Activated naive CD8-positive, alpha-beta T cell (primary cell): Measurements from ENCODE around the gene CPB1.

Source experiments
- H3K27ac Mint-ChIP-seq: one replicate; pipeline ENCODE4 v1.8.0; 2021; ENCODE audit warnings: mixed read lengths
- H3K27me3 Mint-ChIP-seq: one replicate; pipeline ENCODE4 v1.8.0; 2021; ENCODE audit warnings: mixed read lengths
- H3K36me3 Mint-ChIP-seq: one replicate; pipeline ENCODE4 v1.8.0; 2021; ENCODE audit warnings: mixed read lengths
- H3K4me1 Mint-ChIP-seq: one replicate; pipeline ENCODE4 v1.8.0; 2021; ENCODE audit warnings: low read depth, mixed read lengths
- H3K4me3 Mint-ChIP-seq: one replicate; pipeline ENCODE4 v1.8.0; 2021; ENCODE audit warnings: mild to moderate bottlenecking, mixed read lengths
- H3K9me3 Mint-ChIP-seq: one replicate; pipeline ENCODE4 v1.8.0; 2021; ENCODE audit warnings: low read depth, mixed read lengths

The CPB1 gene

DNA sequence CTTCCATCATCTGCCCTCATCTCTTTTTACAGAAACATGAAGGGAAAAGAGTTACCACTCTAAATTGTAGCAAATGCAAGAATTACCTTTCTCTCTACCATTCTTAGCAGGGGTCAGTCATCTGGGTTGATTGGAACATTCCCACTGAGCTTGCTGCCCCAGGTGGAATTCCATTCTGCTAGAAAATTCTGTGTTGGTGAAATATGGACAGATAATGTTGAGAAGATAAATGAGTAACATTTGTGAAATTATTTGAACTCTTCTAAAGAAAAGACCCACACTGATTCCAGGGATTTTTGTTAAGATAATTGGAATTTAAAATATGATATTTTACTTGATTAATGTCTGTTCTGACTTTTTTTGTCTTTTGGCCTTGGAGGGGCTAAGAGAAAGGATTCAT is 26.4 kb downstream of the CPB1 start:
- Mint-ChIP-seq H3K4me3 (no peak overlapping the region), H3K27me3 (no peaks in the 10 kb centered on the region), H3K9me3 (no peaks in the 10 kb centered on the region), H3K36me3 (no peaks in the 10 kb centered on the region), H3K27ac (no peak overlapping the region), H3K4me1 (no peaks in the 10 kb centered on the region)

DNA sequence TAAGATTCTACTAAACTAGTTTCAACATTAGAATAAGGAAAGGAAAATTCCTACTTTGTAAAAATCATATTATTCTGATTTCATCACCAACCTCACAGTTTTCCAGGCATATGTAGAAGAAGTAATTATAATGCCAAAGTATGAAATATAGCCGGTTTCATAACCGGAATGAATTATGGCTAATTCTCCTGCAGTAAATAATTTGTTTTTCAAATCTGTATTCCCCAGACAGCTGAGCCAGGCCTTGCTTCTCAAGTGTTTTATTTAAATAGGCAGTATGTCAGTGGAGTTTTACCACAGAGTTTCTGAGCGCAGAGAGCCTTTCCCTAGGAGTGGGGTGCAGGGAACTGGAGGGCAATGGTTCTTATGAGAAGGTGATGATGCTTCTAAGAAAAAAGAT is 28.8 kb downstream of the CPB1 start:
- Mint-ChIP-seq H3K27ac (no peak overlapping the region), H3K4me3 (no peak overlapping the region), H3K4me1 (no peaks in the 10 kb centered on the region), H3K36me3 (no peaks in the 10 kb centered on the region), H3K27me3 (peaks cover 1% of the 10 kb centered on the region), H3K9me3 (no peaks in the 10 kb centered on the region)

DNA sequence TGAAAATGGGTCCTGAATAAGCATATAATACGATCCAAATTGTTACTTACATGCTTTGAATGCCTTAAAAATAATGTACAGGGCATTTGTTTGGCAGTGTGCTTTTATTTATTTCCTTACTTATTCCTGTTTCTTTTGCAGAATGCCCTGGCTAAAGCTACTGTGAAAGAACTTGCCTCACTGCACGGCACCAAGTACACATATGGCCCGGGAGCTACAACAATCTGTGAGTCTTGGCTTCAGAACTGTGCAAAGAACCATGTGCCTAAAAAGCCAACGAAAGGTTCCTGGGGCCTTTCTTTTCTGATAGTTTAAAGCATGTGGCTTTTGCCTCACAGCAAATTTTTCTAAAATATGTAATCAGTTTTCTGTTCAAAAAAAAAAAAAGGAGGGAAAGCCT is 29.7 kb downstream of the CPB1 start:
- Mint-ChIP-seq H3K4me1 (no peaks in the 10 kb centered on the region), H3K27ac (no peak overlapping the region), H3K27me3 (peaks cover 4% of the 10 kb centered on the region), H3K36me3 (no peaks in the 10 kb centered on the region), H3K4me3 (no peak overlapping the region), H3K9me3 (no peaks in the 10 kb centered on the region)

DNA sequence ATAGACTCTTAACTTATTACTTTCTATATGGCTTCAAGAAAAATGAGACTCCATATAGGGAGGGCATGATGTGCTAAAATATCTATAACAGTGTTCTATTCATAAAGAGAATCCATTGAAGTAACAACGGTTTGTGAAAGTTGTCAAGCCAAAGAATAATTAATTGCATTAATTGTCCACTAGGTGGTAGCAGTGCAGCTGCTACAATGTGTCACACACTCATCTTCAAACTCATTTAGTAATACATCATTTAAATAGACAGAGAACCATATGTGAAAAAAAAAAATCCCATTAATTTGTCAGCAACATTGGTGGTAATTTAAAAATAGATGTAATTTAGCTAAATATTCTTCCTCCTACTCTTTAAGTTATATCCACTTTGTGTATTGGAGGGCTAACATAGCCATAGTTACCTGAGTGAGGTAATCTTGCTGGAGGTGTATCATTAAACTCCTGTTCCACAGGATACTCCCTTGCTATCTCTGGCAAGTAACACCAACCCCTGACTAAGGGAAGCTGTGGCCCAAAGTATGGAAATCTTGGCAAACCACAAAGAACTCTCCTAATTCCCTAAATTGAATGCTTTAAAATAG is 33.8 kb downstream of the CPB1 start:
- Mint-ChIP-seq H3K27ac (no peak overlapping the region), H3K36me3 (no peaks in the 10 kb centered on the region), H3K27me3 (peaks cover 9% of the 10 kb centered on the region), H3K4me1 (no peaks in the 10 kb centered on the region), H3K4me3 (no peak overlapping the region), H3K9me3 (no peaks in the 10 kb centered on the region)

DNA sequence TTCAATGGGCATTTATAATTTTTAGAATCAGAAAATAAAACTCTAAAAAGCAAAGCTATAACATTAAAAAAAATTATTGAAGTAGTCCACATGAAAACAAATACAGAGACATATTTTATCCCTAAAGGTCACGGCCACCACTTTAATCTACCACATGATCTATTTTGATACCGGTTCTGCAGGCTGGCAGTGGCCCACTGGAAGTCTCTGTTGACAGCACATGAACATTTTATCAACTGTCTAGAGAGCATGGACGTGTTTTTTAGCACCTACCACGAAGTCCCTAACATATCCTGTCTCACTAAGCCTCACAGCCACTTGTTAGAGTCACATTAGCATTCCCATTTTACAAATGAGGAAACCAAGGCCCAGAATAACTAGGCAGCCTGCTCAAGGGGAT is 35.7 kb downstream of the CPB1 start:
- Mint-ChIP-seq H3K36me3 (no peaks in the 10 kb centered on the region), H3K4me3 (no peak overlapping the region), H3K4me1 (no peaks in the 10 kb centered on the region), H3K9me3 (no peaks in the 10 kb centered on the region), H3K27ac (no peak overlapping the region), H3K27me3 (peaks cover 13% of the 10 kb centered on the region)

DNA sequence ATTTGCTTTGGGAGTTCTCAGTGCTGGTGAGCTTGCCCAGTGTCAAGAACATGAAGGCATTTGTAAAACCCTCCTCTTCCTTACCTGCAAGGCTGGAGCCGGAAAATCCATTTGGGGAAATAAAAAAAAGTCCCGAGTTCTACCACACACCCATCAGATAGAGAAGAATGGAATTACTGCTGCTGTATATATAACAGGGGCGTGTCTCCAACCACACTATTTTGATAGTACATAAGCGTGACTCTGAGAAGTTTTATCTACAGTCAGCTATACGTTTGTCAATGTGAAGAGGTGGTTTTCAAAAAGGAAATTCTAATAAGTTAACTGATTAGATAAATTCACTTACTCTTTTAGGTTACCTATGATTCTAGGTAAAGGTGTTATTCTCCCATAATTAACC is 36.2 kb downstream of the CPB1 start:
- Mint-ChIP-seq H3K9me3 (no peaks in the 10 kb centered on the region), H3K27me3 (peaks cover 13% of the 10 kb centered on the region), H3K27ac (no peak overlapping the region), H3K36me3 (no peaks in the 10 kb centered on the region), H3K4me1 (no peaks in the 10 kb centered on the region), H3K4me3 (no peak overlapping the region)

DNA sequence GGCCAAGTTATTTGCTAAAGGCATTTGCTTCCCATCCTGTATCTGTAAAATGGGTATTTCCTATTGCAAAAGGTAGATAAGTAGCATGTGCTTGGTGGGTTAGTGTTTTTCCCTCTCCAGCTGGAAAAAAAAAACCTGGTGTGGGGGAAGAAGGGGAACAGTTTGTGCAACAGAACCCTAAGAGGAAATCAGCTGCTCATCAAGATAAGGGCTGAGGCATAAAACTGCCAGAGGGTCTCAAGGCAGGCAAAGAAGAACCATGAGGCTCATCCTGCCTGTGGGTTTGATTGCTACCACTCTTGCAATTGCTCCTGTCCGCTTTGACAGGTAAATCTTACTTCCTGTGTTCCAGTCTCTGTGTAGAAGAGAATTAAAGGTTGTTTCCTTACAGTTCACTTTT is 37.4 kb downstream of the CPB1 start, which contains the start of gene CPA3:
CPA3 (plus strand) TSS at position 248 of the 400 bp plus-strand sequence; CDS start at position 260, 12 bp downstream.
- H3K27me3 Mint-ChIP-seq: peaks cover 13% of the 10 kb centered on the region
- H3K4me1 Mint-ChIP-seq: no peaks in the 10 kb centered on the region
- no peaks in the 10 kb centered on the region for H3K9me3 Mint-ChIP-seq
- H3K36me3 Mint-ChIP-seq: no peaks in the 10 kb centered on the region
- H3K27ac Mint-ChIP-seq: no peak within 1 kb of the TSS
- H3K4me3 Mint-ChIP-seq: no peak within 1 kb of the TSS

DNA sequence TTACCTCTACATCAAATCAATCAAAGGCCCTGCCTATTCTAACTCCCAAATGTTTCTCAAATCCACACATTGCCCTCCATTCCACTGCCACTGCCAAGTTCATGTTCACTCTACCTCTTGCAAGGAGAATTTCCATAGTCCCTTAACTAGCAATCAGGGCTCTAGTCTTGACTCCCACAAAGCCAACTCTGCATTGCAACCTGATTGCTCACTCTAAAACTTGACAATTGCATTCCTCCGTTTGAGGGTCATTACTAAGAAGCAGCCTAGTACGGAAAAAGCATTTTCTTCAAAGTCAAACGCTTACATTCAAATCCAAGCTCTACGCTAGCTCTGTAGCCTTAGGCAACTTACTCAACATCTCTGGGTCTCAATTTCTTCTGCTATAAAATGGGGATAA is 38.6 kb downstream of the CPB1 start:
- Mint-ChIP-seq H3K4me1 (no peaks in the 10 kb centered on the region), H3K36me3 (no peaks in the 10 kb centered on the region), H3K27ac (no peak overlapping the region), H3K9me3 (no peaks in the 10 kb centered on the region), H3K27me3 (peaks cover 11% of the 10 kb centered on the region), H3K4me3 (no peak overlapping the region)

DNA sequence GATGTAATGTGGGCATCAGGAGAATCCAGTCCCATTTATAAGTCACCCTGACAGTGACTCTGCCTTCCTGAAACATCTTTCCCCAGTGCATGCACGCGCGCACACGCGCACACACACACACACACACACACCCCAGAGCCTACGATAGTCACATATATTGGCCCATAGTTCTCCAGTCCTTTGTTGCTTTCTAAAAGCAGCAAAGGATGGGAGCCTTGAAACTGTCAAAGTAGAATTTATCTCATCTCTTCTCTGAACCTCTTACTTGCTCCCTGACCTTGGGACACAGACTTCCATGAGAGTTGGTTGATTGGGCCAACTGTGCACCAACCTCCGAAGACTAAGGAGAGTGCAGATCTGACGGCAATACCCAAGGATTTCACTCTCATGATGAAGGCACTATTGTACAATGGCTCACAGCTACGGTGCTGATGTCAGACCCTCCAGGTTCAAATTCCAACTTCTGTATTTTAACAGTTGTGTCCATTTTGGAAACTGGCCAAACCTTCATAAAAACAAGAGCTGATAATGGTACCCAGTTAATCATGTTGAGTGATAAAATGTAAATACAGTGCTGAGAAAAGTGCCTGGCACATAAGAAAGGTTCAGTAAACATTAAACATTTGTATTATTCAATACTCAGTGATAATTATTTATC is 45.8 kb downstream of the CPB1 start:
- no peaks in the 10 kb centered on the region for H3K36me3 Mint-ChIP-seq
- no peak overlapping the region for H3K4me3 Mint-ChIP-seq
- H3K27ac Mint-ChIP-seq: no peak overlapping the region
- H3K27me3 Mint-ChIP-seq: peaks cover 2% of the 10 kb centered on the region
- no peaks in the 10 kb centered on the region for H3K4me1 Mint-ChIP-seq
- no peaks in the 10 kb centered on the region for H3K9me3 Mint-ChIP-seq

DNA sequence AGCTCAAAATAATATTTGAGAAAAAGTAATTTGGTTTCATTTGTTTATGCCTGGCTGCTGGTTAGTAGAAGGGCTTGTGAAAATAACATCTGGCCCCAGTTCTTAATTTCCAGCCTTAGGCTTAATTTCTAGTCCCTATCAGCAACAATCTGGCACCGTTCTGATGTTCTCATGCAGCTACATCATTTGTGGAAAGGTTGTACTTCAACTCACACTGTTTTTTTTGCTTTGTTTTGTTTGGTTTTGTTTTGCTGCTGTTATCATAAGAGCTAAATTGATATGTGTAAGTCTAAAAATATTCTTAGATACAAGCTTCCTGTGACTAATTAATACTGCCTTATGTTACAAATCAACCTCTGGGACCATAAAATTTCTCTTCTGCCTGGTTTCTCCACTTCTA is 46.4 kb downstream of the CPB1 start:
- H3K27ac Mint-ChIP-seq: no peak overlapping the region
- peaks cover 2% of the 10 kb centered on the region for H3K27me3 Mint-ChIP-seq
- no peaks in the 10 kb centered on the region for H3K4me1 Mint-ChIP-seq
- H3K36me3 Mint-ChIP-seq: no peaks in the 10 kb centered on the region
- H3K4me3 Mint-ChIP-seq: no peak overlapping the region
- no peaks in the 10 kb centered on the region for H3K9me3 Mint-ChIP-seq

DNA sequence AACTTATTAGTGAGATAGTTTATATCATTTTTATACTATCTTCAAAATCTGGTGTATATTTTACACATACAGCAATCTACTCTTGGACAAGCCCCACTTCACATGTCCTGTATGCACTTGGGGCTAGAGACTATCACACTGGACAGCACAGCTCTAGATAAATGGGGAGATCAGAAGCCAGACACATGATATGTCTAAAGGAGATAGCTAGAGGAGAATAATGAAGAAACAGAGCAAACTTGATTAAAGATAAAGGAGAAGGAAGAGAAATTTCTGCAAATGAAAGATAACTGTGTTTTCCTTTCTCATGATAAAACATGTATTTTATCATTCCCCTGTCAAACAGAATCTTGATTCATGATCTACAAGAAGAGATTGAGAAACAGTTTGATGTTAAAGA is 50.5 kb downstream of the CPB1 start:
- Mint-ChIP-seq H3K27me3 (peaks cover 4% of the 10 kb centered on the region), H3K27ac (no peak overlapping the region), H3K36me3 (no peaks in the 10 kb centered on the region), H3K4me1 (no peaks in the 10 kb centered on the region), H3K4me3 (no peak overlapping the region), H3K9me3 (no peaks in the 10 kb centered on the region)

DNA sequence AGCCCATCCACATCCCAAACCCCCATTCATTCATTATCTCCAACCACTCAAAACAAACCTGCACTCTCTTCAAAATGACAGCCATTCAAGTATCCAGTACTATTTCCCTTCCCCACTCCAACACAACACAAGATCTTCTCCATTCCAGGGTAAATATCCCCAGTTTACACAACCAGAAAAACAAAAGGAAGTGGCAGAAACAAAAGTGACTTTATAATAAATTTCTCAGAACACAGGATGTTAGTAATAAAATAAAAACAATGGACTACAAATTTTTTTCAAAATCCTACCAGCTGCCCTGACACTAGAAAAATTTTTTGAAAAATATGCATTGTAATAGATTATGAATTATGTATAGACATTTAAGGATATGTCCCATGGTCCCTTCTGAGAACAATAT is 51.6 kb downstream of the CPB1 start:
- H3K4me1 Mint-ChIP-seq: no peaks in the 10 kb centered on the region
- H3K36me3 Mint-ChIP-seq: no peaks in the 10 kb centered on the region
- no peaks in the 10 kb centered on the region for H3K9me3 Mint-ChIP-seq
- peaks cover 4% of the 10 kb centered on the region for H3K27me3 Mint-ChIP-seq
- H3K27ac Mint-ChIP-seq: no peak overlapping the region
- H3K4me3 Mint-ChIP-seq: no peak overlapping the region

DNA sequence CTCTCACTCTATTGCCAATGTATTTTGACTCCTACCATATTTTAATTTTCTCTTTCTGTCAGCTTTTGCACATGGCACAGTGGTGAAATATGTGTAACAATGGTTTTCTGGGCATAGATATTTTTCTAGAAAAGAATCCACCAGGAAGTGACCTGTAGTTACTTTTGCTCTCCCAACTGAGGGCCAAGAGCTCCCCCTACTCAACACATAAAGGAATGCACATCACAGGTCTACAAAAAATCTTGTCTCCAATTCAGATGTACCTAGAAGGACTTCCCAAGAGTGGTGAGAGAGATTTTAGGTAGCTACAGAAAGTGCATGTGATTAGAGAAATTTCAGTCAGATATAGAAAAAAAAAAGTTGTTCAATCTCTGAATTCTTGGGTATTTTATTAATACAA is 53.1 kb downstream of the CPB1 start:
- H3K4me3 Mint-ChIP-seq: no peak overlapping the region
- no peaks in the 10 kb centered on the region for H3K9me3 Mint-ChIP-seq
- H3K27ac Mint-ChIP-seq: no peak overlapping the region
- peaks cover 5% of the 10 kb centered on the region for H3K27me3 Mint-ChIP-seq
- H3K4me1 Mint-ChIP-seq: no peaks in the 10 kb centered on the region
- no peaks in the 10 kb centered on the region for H3K36me3 Mint-ChIP-seq

DNA sequence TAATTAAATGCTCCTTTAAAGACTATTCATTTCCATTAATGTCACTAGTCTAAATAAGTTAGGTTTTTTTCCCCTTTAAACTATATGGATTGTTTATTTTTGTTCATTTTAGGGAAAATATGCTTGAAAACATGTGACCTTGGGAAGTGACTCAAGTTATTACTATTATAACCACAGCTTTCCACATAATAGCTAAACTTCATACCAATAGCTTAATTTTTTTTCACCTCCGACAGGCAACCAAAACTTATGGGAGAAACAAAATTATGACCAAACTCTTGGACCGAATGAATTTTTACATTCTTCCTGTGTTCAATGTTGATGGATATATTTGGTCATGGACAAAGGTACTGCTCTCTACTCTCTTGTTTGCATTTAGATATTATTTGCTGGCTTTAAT is 53.7 kb downstream of the CPB1 start:
- Mint-ChIP-seq H3K4me1 (no peaks in the 10 kb centered on the region), H3K9me3 (no peaks in the 10 kb centered on the region), H3K27me3 (peaks cover 5% of the 10 kb centered on the region), H3K36me3 (no peaks in the 10 kb centered on the region), H3K27ac (no peak overlapping the region), H3K4me3 (no peak overlapping the region)

DNA sequence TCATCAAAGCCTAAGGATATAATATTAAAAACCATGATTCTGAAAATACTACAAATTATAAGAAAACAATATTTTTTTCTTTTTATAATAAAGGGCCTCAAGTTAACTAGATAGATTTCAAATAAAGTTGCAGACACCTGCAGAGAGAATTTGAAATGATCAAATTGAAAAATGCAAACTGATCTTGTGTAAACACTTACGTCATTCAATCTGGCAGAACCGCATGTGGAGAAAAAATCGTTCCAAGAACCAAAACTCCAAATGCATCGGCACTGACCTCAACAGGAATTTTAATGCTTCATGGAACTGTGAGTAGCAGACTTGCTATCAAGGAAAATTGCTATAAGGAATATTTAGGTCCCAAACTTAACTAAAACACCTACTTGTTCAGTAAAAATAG is 54.7 kb downstream of the CPB1 start:
- H3K36me3 Mint-ChIP-seq: no peaks in the 10 kb centered on the region
- peaks cover 3% of the 10 kb centered on the region for H3K27me3 Mint-ChIP-seq
- H3K27ac Mint-ChIP-seq: no peak overlapping the region
- H3K9me3 Mint-ChIP-seq: no peaks in the 10 kb centered on the region
- no peak overlapping the region for H3K4me3 Mint-ChIP-seq
- H3K4me1 Mint-ChIP-seq: no peaks in the 10 kb centered on the region

DNA sequence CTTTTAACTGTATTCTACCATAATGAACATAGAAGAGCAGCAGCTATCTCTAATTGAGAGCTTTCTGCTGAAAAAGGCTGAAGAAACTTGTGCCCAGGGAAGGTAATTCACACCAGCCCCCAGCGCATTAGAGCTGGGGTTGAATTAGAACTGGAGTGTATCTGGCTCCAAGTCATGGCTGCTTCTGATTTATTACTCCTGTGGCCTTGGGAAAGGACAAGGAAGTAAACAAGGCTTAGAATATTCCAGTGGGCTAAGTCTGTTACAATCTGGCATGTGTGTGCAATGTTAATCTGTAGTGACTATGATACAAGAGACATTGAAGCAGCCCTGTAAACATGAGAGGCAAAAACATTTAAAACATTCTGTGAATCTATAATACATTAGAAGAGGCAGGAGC is 55.6 kb downstream of the CPB1 start:
- no peaks in the 10 kb centered on the region for H3K9me3 Mint-ChIP-seq
- peaks cover 4% of the 10 kb centered on the region for H3K27me3 Mint-ChIP-seq
- no peak overlapping the region for H3K4me3 Mint-ChIP-seq
- H3K36me3 Mint-ChIP-seq: no peaks in the 10 kb centered on the region
- no peak overlapping the region for H3K27ac Mint-ChIP-seq
- no peaks in the 10 kb centered on the region for H3K4me1 Mint-ChIP-seq
